HT1080 (cell line): Measurements from ENCODE around the gene IFNGR2. TPM values are rescaled to one million over a fixed set of nuclear protein-coding genes. Genes with fewer than 3 reads are reported as not detected.
A peak's percentile ranks its signal among the peaks of the same experiment; 100 is the strongest.
"Not testable (repeated sequence)": the region's sequence is repeated elsewhere in the genome, so short reads cannot be mapped to it uniquely, and the experiment has no call there.

Experiments
- DNase-seq: peaks from one replicate; pipeline ENCODE4 v3.0.0-alpha.2; 2015; ENCODE audit warnings: low read depth
- polyA plus RNA-seq, 2 experiments: library from polyadenylated mRNA; depleted of rRNA; stranded (reverse); fragments of >200 nt; gene quantifications; 2 replicates each; pipeline ENCODE4 v1.2.3, GENCODE V29; 2015
- total RNA-seq: library from RNA; depleted of rRNA; stranded (reverse); fragments of >200 nt; shearing (Covaris generic); gene quantifications from 2 replicates; pipeline ENCODE4 v1.2.3, GENCODE V29; 2014; rRNA removed

The IFNGR2 gene, protein sequence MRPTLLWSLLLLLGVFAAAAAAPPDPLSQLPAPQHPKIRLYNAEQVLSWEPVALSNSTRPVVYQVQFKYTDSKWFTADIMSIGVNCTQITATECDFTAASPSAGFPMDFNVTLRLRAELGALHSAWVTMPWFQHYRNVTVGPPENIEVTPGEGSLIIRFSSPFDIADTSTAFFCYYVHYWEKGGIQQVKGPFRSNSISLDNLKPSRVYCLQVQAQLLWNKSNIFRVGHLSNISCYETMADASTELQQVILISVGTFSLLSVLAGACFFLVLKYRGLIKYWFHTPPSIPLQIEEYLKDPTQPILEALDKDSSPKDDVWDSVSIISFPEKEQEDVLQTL
- total RNA-seq = 36.8 and 47.2 TPM in 2 replicates
- polyA plus RNA-seq (2015; cell fraction: cytosol; rRNA removed) = 62.9 and 67.1 TPM in 2 replicates
- polyA plus RNA-seq (2015; cell fraction: nucleus; rRNA removed) = 14.6 and 17.0 TPM in 2 replicates

DNA sequence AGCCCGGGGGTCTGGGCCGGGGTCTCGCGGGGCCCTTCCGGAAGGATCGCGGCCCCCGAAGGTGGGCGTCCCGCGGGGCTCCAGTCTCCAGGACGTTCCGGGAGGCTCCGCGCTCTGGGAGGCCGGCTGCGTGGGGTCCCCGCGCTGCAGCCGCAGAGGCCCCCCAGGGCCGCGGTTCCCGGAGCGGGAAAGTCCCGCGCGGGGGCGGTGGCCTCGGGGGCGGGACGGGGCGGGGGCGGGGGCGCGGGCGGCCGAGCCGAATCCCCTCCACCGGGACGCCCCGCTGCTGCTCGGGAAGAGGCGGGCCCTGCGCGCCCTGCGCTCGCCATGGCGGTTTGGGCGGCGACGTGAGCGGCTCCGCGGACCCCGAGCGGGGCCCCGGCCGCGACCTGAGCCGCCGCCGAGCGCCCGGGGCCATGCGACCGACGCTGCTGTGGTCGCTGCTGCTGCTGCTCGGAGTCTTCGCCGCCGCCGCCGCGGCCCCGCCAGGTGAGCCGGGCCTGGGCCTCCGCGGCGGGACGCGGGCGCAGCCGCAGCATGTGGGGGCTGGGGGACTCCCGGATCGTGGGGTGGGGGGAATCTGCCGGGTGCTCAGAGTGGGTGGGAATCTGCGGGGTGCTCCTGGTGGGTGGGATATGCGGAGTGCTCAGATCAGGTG is at the start of gene IFNGR2:
IFNGR2 (plus strand) TSS at position 286 of the 658 bp plus-strand sequence; CDS start at position 417, 131 bp downstream.
- no peak for DNase-seq

DNA sequence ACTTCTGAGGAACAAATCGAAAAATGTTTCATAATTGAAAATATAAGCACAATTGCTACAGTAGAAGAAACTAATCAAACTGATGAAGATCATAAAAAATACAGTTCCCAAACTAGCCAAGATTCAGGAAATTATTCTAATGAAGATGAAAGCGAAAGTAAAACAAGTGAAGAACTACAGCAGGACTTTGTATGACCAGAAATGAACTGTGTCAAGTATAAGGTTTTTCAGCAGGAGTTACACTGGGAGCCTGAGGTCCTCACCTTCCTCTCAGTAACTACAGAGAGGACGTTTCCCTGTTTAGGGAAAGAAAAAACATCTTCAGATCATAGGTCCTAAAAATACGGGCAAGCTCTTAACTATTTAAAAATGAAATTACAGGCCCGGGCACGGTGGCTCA is 47.9 kb upstream of the IFNGR2 start:
- no peak for DNase-seq

DNA sequence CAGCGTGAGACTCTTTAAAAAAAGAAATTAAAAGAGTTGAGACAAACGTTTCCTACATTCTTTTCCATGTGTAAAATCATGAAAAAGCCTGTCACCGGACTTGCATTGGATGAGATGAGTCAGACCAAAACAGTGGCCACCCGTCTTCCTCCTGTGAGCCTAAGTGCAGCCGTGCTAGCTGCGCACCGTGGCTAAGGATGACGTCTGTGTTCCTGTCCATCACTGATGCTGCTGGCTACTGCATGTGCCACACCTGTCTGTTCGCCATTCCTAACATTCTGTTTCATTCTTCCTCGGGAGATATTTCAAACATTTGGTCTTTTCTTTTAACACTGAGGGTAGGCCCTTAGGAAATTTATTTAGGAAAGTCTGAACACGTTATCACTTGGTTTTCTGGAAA is 47.2 kb upstream of the IFNGR2 start:
- DNase-seq = no peak

DNA sequence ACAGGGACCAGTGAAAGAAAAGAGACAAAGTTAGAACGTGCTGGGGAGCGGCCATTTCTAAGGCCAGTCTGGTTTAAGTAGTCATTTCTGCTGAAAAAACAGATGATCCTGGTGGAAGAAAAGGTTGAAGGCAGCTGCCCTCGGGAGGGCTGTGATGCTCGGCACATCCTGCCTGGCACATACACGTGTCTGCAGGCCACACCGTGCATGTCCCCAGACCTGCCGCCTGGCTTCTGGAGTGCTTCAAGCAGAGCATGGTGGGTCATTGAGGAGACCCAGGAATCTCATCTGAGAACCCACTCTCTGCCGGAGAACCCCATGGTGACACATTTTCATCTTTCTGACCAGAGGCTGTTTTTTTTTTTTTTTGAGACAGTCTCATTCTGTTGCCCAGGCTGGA is 46.0 kb upstream of the IFNGR2 start:
- DNase-seq = no peak

DNA sequence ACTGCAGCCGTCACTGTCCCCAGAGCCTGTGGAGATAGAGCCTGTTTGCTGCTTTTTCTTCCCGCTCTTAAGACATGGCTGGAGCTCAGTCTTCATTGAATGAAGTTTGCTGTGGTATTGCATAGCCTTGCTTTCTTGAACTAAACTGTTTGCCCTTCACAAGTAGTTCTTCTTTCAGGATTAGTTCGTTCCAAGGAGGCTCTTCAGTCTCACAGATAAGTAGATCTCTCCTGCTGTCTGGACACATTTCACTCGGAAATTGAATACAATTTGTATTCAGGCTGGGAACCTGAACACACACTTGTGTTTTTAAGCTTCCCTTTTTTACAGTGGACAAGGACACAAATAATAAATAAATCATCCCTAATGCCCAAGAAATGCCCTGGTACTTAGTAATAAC is 43.8 kb upstream of the IFNGR2 start:
- no peak for DNase-seq

DNA sequence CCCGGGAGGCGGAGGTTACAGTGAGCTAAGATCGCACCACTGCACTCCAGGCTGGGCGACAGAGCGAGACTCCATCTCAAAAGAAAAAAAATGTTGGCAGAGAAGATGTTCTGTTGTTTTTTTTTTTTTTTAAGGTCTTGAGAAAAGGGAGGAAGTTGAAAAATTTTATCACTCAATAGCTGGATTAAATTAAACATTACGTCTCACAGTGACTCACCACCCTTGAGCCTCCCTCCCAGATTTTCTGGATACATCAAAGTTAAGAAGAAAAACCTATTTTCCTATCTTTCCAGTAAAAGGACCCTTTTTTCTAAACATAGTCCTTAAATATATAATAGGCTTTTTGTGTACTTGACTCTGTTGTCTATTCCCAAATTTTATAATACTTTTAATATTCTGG is 42.9 kb upstream of the IFNGR2 start:
- DNase-seq = peak; percentile 54

DNA sequence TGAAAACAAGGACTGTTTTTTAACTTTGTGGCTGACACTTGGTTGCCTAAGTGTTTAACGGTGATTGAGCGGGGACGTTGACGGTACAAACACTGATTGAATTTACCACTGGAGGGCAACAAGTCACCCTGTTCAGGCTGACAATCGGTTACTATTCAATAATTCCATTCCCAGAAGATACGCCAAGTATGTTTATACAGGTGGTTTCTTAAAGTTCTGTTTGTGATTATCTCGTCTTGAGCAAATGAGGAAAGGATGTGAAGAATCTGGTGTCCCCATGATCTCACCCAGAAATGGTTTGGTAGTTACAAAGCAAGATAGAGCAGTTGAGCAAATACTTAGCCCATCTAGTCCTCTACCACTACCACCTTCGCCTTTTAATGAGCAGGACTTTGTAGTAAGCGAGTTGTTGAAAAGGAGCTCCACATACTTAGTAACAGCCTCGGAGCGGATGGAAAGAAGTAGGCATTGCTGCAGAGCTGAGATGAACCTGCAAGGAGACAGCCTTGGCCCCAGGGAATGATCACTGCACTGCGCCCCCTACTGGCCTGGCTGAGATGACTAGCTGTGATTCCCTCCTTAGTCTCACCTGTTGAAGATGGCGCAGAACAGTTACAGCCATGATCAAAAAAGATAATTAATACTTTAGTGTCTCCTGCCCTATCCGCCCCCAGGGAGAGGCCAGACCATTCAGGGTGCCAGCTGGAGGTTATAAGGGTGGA is 42.2 kb upstream of the IFNGR2 start:
- DNase-seq = peak; percentile 58

DNA sequence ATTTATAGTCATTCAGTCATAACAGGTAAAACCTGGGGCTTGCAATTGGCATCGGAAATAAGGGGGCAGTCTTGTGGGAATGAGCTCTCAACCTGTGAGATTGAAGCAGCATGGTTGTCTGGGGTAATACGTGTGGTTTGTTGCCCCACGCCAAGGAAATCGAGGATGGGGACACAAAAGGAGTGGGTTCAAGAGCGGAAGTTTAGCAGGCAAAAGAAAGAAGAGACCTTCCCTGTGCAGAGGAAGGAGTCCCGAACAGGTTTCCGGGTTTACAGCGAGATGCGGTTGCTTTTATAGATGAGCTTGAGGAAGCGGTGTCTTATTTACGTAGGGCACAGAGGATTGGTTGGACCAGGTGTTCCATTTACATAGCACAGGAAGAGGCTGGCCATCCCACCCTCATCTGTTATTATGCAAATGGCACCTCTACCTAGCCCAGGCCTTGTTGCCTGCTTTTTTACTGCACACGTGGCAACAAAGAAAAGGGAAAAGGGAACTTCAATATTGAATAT is 41.1 kb upstream of the IFNGR2 start:
- no peak for DNase-seq

DNA sequence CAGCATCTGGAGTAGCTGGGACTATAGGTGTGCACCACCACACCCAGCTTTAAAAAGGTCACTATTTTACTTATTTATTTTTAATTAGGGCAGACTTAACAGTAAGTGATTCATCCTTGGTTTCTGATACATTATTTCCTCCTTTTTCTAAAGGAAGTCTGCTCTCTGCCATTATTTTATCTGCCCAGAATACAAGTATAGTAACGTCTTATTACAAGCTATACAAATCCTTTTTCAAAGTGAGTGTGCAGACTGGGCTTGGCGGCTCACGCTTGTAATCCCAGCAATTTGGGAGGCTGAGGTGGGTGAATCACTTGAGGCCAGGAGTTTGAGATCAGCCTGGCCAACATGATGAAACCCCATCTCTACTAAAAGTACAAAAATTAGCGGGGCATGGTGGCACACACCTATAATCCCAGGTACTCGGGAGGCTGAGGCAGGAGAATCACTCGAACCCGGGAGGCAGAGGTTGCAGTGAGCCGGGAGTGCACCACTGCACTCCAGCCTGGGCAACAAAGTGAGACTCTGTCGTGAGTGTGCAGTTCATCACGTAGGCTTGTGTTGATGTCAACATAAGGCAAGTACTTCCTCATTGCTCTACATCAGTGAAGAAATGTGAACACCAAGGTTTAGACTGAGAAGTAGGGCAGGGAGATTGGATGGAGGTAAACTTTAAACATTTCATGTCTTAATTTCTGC is 39.2 kb upstream of the IFNGR2 start:
- DNase-seq = not testable (repeated sequence)

DNA sequence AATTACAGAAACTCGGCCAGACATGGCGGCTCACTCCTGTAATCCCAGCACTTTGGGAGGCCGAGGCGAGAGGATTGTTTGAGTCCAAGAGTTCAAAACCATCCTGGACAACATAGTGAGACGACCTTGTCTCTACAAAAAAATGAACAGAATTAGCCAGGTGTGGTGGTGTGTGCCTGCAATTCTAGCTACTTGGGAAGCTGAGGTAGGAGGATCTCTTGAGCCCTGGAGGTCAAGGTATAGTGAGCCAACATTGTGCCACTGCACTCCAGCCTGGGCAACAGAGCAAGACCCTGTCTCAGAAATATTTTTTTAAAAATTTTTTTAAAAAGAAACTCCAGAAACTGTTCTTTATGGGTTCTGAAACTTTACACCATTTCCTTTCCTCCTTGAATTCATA is 38.4 kb upstream of the IFNGR2 start:
- DNase-seq = no peak

DNA sequence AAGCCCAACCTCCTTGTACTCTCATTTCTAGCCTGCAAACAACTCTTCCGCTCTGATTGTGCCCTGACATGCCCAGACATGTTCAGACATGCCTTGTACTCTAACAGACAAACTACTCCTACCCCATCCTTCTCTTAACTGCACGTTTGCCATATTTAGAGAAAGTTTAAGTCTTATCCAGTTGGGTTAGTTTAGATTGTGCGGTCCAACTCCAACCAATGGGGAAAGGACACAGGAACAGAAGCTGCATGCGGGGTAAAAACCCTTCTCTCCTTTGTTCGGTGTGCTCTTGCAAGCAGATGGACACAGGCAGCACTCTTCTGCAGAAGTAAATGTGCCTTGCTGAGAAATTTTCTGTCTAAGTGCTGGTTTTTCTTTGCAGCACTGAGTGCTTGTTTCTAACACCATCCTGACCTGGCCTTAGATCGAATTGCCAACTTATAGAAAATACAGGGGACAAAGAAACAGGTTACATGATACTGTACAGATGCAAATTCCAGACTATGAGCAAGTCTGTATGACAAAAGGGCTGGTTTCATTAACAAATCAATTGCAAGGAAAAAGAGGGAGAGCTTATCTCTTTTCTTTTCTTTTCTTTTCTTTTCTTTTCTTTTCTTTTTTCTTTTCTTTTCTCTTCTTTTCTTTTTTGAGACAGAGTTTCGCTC is 35.8 kb upstream of the IFNGR2 start:
- DNase-seq = peak; percentile 56

DNA sequence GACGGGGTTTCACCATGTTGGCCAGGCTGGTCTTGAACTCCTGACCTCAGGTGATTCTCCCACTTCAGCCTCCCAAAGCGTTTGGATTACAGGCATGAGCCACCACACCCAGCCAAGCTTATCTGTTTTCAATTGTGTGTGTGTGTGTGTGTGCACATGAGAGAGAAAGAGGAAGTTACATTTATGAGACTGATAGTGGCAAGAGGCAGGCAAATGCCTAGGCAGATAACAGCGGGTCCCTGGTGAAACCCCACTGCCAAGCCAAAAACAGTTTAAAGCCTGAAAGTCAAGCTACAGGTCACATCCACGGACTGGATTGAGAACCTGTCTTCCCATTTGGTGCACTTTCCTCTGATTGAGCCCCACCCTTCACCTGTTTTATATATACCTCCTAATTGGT is 35.1 kb upstream of the IFNGR2 start:
- DNase-seq = no peak

DNA sequence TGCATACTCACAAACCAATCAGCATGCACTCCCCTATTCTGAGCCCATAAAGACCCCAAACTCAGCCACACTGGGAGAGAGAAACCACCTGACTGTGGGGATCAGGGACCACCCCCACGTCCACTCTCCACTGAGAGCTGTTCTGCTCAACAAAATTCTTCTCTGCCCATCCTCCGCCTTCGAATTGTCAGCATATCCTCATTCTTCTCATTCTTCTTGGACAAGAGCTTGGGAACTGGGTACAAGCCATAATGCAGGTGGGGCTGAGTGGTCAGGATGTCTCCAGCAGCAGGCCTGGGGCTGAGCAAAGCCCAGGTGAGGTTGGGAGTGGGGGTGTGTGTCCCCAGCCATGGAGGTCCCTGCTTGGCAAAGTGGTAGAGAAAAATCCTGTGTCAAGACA is 34.6 kb upstream of the IFNGR2 start:
- DNase-seq = no peak

DNA sequence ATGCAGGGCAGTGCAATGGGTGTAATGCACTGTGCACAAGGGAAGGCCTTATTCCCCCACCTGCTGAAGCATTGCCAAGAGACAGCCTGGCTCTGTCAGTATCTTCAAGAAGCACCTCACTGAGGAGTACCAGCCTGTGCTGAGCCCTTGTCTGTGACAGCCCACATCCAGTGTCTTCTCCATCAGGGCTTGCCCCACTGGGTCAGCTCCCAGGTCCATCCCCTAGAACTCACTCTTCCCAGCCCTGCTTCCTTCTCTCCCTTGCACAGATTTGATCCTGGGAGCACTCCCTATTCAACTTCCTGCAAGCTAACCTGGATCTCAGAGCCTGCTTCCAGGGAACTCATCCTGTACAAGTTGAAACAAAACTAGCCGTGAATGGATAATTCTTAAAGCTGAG is 33.6 kb upstream of the IFNGR2 start:
- no peak for DNase-seq

DNA sequence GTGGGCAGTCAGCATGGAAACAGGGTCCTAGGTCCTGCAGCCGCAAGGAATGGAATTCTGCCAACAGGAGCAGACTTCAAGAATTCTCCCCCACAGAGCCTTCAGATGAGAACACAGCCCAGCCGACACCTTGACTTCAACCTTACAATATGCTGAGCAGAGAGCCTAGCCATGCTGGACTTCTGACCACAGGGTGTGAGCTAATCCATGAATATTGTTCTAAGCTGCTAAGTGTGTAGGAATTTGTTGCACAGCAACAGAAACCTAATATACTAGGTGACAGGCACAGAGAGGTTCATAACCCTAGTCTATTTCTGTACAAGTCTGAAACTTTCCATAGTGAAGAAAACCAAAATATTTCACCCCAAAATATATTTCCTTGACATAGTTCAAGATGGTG is 32.9 kb upstream of the IFNGR2 start:
- DNase-seq = no peak

DNA sequence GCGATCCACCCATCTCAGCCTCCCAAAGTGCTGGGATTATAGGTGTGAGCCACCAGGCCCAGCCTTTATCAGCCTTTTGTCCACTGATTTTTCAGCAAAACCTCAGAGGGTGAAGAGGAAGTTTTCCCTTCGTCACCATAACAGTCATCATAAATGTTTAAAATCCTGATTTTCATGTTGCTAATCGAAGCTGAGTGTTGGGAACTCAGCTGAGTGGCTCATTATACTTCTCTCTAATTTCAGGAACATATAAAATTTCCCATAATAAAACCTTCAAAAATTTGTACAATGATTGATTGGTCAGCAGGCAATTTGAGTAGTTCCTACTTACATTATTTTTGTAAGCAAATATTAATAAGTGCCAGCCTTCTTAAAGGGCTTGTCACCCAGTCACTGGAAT is 31.8 kb upstream of the IFNGR2 start:
- DNase-seq = no peak

DNA sequence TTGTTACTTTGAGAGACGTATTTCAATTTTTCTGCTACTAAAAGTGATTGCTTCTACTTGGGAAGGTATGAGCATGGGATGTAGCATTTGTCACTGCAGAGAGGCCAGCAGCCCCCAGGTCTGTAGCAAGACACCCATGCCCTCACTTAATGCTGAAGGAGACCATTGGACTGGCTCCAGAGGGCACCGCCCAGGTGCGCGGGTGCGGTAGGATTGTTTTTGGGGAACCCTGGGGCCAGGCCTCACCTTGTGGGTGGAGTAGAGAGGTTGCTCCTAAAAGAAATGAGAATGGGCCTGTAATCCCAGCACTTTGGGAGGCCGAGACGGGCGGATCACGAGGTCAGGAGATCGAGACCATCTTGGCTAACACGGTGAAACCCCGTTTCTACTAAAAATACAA is 30.6 kb upstream of the IFNGR2 start:
- no peak for DNase-seq

DNA sequence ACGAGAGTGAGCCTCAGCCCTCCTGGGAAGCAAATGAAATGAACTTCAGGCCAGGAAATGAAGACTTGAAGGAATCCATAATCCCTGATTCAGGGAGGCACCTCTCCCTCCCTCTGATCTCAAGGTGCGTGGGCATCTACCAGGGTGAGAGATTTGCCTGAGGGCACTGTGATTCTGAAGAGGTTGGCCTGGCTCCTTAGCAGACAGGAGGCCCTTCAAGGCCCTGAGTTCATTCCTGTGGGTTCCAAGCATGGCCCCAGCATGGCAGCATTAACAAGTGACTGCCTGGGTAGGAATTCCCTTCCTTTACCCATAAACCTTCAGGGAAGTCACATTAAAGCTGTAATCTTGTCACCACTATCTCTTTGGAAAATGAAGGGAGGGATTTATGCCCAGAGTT is 29.8 kb upstream of the IFNGR2 start:
- DNase-seq = no peak

DNA sequence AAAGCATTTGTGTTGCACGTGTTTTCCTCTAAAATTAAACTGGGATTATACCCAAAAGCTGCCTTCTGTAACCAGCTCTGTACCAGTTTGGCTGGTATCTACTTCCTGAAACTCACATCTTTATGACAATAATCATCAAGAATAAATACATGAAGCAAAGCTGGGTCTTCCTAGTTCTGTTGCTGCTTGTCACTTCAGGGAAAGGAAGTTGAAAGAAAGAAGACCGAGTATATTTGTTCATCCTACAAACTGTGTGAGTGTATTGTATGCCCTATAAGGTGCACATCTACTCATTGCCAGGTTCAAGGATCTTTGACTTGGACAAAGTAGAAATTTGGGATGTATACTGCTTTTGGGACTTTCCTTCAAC is 29.1 kb upstream of the IFNGR2 start:
- no peak for DNase-seq

DNA sequence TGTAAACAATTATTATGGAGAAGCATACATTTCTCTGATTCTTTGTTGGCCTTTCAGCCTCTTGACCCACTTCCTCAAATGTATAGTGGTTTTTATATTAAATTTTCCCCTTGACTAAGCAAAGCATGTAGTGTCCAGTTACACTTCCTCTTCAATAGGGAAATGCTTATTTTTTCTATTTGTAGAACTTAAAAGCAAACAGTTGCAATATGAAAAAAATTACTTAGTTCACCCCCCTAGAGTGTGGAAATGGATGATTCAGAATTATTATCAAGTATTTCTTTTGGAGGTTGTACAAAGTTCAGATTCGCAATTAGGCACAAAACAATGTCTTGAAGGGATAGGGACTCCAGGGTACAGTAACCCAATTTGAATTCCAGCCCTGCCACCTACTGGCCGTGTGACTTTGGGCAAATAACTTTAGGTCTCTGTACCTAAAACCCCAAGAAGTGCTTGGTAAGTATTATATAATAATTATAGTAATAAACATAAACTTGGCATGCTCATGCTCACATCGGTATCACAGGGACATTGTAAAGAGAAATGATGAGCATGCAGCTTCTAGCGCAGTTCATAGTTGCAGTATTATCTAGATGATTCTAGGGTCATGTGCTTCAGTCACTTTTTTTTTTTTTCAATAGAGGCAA is 28.6 kb upstream of the IFNGR2 start:
- peak; percentile 63 for DNase-seq
